K562 (cell line): ENCODE results near the gene ATP6V1G1. TPM values are rescaled to one million over a fixed set of nuclear protein-coding genes. Genes with fewer than 3 reads are reported as not detected.

ENCODE experiments used
- ATAC-seq: fragments of 200-7000 bp; cut with Tn5 transposase; 3 replicates; pipeline ENCODE4 v1.9.1; 2020; ENCODE audit warnings: moderate library complexity
- BruUV-seq: library from RNA; stranded (reverse); fragments of 400-500 nt; replicated peaks from 2 replicates; lab custom pipeline; 2021; lab: Mats Ljungman, UMichigan
- CTCF ChIA-PET: fragments of 300-600 bp; formaldehyde crosslinking; extraction: SDS; loops from one replicate; lab custom pipeline; 2021; ENCODE audit warnings: low intra/inter-chr PET ratio; lab: Yijun Ruan, JAX
- POLR2A ChIA-PET: fragments of 300-600, 350-650 bp; sonication (Branson Sonifier 250); formaldehyde crosslinking; extraction: SDS; loops from one replicate; lab custom pipeline; 2021; ENCODE audit warnings: antibody characterized with exemption, inconsistent platforms; lab: Yijun Ruan, JAX
- DNase-seq, 4 experiments: peaks; one replicate each; pipeline versions ENCODE4 v3.0.0 to v3.0.0-alpha.2; 2011 to 2018; ENCODE audit warnings: low spot score in 3 of 4, mixed read lengths in 3 of 4; ENCODE audit errors: extremely low read depth in 1 of 4
- FAIRE-seq: peaks from 2 replicates; lab custom pipeline; 2011; peaks lifted over from hg19 to GRCh38; lab: Jason Lieb, UNC
- H2AFZ ChIP-seq: 2 replicates; pipeline ENCODE4 v1.6.0; 2011; ENCODE audit warnings: low read depth, low read length, control low read depth, inconsistent platforms
- H3K27ac ChIP-seq: fragments of 200-600 bp; 3 replicates; pipeline ENCODE4 v1.8.0; 2011; ENCODE audit warnings: low read depth, mild to moderate bottlenecking, control low read depth, inconsistent platforms, low read length, moderate library complexity, mixed read lengths; ENCODE audit errors: extremely low read depth
- H3K27me3 ChIP-seq, 2 experiments: fragments of 300-600 bp in 1 of 2; 2 replicates in 1 of 2; 3 replicates in 1 of 2; pipeline versions ENCODE4 v1.6.0 to v1.8.0; 2011; ENCODE audit warnings: inconsistent platforms in 2 of 2, low read length in 2 of 2, mild to moderate bottlenecking in 1 of 2, mixed read lengths in 1 of 2, moderate library complexity in 1 of 2; ENCODE audit not compliant: control insufficient read depth in 2 of 2, insufficient read depth in 2 of 2
- H3K36me3 ChIP-seq: fragments of 300-600 bp; 3 replicates; pipeline ENCODE4 v1.8.0; 2011; ENCODE audit warnings: mild to moderate bottlenecking, low read length, inconsistent platforms; ENCODE audit not compliant: control insufficient read depth, insufficient read depth
- H3K4me1 ChIP-seq, 2 experiments: fragments of 200-600 bp in 1 of 2; replicated peaks in 1 of 2; 2 replicates in 1 of 2; 3 replicates in 1 of 2; pipeline versions ENCODE4 v1.5.1 to v1.8.0; 2011; ENCODE audit warnings: inconsistent platforms in 2 of 2, low read length in 2 of 2, mild to moderate bottlenecking in 1 of 2, mixed read lengths in 1 of 2, moderate library complexity in 1 of 2; ENCODE audit not compliant: control insufficient read depth in 2 of 2, insufficient read depth in 2 of 2
- H3K4me2 ChIP-seq: 2 replicates; pipeline ENCODE4 v1.6.1; 2011; ENCODE audit warnings: low read length, control low read depth, inconsistent platforms, mixed read lengths; ENCODE audit not compliant: insufficient read depth
- H3K4me3 ChIP-seq: fragments of 200-600 bp; sonication (generic), shearing (Covaris generic); 2 replicates; pipeline ENCODE4 v1.5.1; 2016; ENCODE audit warnings: control low read depth, inconsistent platforms
- H3K79me2 ChIP-seq: fragments of 200-600 bp; 3 replicates; pipeline ENCODE4 v1.8.0; 2011; ENCODE audit warnings: low read length, inconsistent platforms; ENCODE audit not compliant: control insufficient read depth, insufficient read depth
- H3K9ac ChIP-seq, 2 experiments: 2 replicates each; pipeline versions ENCODE4 v1.6.0 to v1.6.1; 2011; ENCODE audit warnings: low read depth in 2 of 2, low read length in 2 of 2, control low read depth in 1 of 2, inconsistent platforms in 1 of 2, mild to moderate bottlenecking in 1 of 2, mixed read lengths in 1 of 2; ENCODE audit not compliant: insufficient read depth in 1 of 2
- H3K9me1 ChIP-seq: one replicate; pipeline ENCODE4 v1.6.0; 2011; ENCODE audit warnings: inconsistent platforms, mild to moderate bottlenecking, low read length, moderate library complexity; ENCODE audit not compliant: control insufficient read depth, insufficient read depth
- H3K9me3 ChIP-seq: replicated peaks from 2 replicates; pipeline ENCODE4 v1.5.1; 2011; ENCODE audit warnings: low read depth, low read length, inconsistent platforms; ENCODE audit not compliant: control insufficient read depth, insufficient read depth
- H4K20me1 ChIP-seq: replicated peaks from 2 replicates; pipeline ENCODE4 v1.6.1; 2011; ENCODE audit warnings: low read length, inconsistent platforms, mixed read lengths; ENCODE audit not compliant: control insufficient read depth, insufficient read depth
- ARHGAP35 ChIP-seq: fragments of 450-650 bp; IDR thresholded peaks from 2 replicates; pipeline ENCODE4 v1.6.1; 2018; ENCODE audit not compliant: partially characterized antibody
- CEBPG ChIP-seq, 3 experiments: fragments of 200-800 bp in 1 of 3; sonication (Bioruptor generic) in 1 of 3; sonication (generic) in 1 of 3; formaldehyde crosslinking in 1 of 3; IDR thresholded peaks in 2 of 3; conservative IDR thresholded peaks in 1 of 3; 2 replicates each; pipeline versions ENCODE4 v1.6.1 to v1.8.0; 2016 to 2022; ENCODE audit warnings: missing compliant biosample characterization in 2 of 3, missing genetic modification characterization in 2 of 3, mild to moderate bottlenecking in 1 of 3, missing genetic modification reagents in 1 of 3
- ESRRB ChIP-seq: fragments of 250-450 bp; sonication (Bioruptor Pico); IDR thresholded peaks from 2 replicates; pipeline ENCODE4 v1.5.0; 2020; ENCODE audit warnings: mild to moderate bottlenecking, moderate library complexity, borderline replicate concordance
- FUS ChIP-seq: fragments of 200-400 bp; formaldehyde crosslinking; optimal IDR thresholded peaks from 2 replicates; pipeline ENCODE3; 2017; ENCODE audit warnings: low read depth, low read length
- KDM4B ChIP-seq, 2 experiments: fragments of 450-650 bp in 1 of 2; sonication (generic) in 1 of 2; IDR thresholded peaks; 2 replicates each; pipeline ENCODE4 v1.6.1; 2016 to 2017; ENCODE audit warnings: borderline replicate concordance in 2 of 2, antibody characterized with exemption in 1 of 2, low read depth in 1 of 2, mild to moderate bottlenecking in 1 of 2
- PRPF4 ChIP-seq: fragments of 200-400 bp; formaldehyde crosslinking; IDR thresholded peaks from one replicate; pipeline ENCODE4 v1.6.1; 2017; ENCODE audit warnings: low read length, low read depth, mild to moderate bottlenecking; ENCODE audit not compliant: insufficient read depth, poor library complexity, severe bottlenecking
- RNF2 ChIP-seq: sonication (generic); IDR thresholded peaks from 2 replicates; pipeline ENCODE4 v1.6.1; 2016
- SP1 ChIP-seq: sonication (generic); formaldehyde crosslinking; IDR thresholded peaks from 2 replicates; pipeline ENCODE4 v1.8.1; 2022; ENCODE audit warnings: mild to moderate bottlenecking, missing genetic modification reagents
- TCFL5 ChIP-seq: fragments of 250-450 bp; sonication (Bioruptor Pico); conservative IDR thresholded peaks from 2 replicates; pipeline ENCODE4 v1.6.1; 2021; ENCODE audit warnings: mild to moderate bottlenecking, moderate library complexity, matching md5 sums
- THAP12 ChIP-seq: fragments of 250-450 bp; sonication (Bioruptor Pico); IDR thresholded peaks from 2 replicates; pipeline ENCODE4 v1.9.0; 2021; ENCODE audit warnings: mild to moderate bottlenecking, inconsistent platforms
- ZNF507 ChIP-seq: conservative IDR thresholded peaks from 2 replicates; pipeline ENCODE4 v1.6.1; 2017; ENCODE audit warnings: missing genetic modification characterization, missing compliant biosample characterization
- WGBS: fragments of 100-300 bp; shearing (Covaris generic); methylation state at CpG from one replicate; pipeline ENCODE4 v1.1.6; 2016; ENCODE audit warnings: low coverage, mixed read lengths; ENCODE audit not compliant: insufficient coverage; ENCODE audit errors: missing lambda C conversion rate; 5-methylcytosine and 5-hydroxymethylcytosine counted together
- in situ Hi-C: fragments of 300-500 bp; cut with MboI; formaldehyde crosslinking; loops from 4 replicates; pipeline ENCODE4 v1.15.0; 2018; ENCODE audit warnings: inconsistent platforms, mixed read lengths
- intact Hi-C: fragments of 100-400 bp; cut with micrococcal nuclease; formaldehyde crosslinking; loops from 2 replicates; pipeline ENCODE4 v1.14.2; 2022
- polyA plus RNA-seq, 8 experiments: library from polyadenylated mRNA; depleted of rRNA in 4 of 8; stranded (reverse) in 5 of 8; unstranded in 3 of 8; fragments of >200 nt; fragmentation: Nextera tagmentation in 2 of 8; fragmentation: Illumina TruSeq in 1 of 8; extraction: Ambion mirVana in 2 of 8; extraction: Trizol in 1 of 8; gene quantifications; 2 replicates each; pipeline versions ENCODE4 v1.2.1 to v1.2.3, GENCODE V29; 2011 to 2014; ENCODE audit warnings: inconsistent platforms in 1 of 8, missing spikeins in 1 of 8
- total RNA-seq, 7 experiments: library from RNA; depleted of rRNA in 6 of 7; stranded (reverse); fragments of >200 nt in 6 of 7; fragmentation: Illumina TruSeq in 2 of 7; extraction: Trizol in 2 of 7; gene quantifications; 2 replicates each; pipeline versions ENCODE4 v1.2.1 to v1.2.3, GENCODE V29; 2011 to 2021; ENCODE audit warnings: low replicate concordance in 1 of 7
- TF ChIP-seq, protein P1 (sequence below): fragments of 250-450 bp; sonication (Bioruptor Pico); IDR thresholded peaks from 2 replicates; pipeline ENCODE4 v1.4.0; 2020

Gene ATP6V1G1
- total and polyA plus RNA-seq, 9 of the 15 experiments (the other 6 are each of a cell fraction or from before 2014, with no cell fraction given) = 88.4 to 492 (median 193) TPM

DNA sequence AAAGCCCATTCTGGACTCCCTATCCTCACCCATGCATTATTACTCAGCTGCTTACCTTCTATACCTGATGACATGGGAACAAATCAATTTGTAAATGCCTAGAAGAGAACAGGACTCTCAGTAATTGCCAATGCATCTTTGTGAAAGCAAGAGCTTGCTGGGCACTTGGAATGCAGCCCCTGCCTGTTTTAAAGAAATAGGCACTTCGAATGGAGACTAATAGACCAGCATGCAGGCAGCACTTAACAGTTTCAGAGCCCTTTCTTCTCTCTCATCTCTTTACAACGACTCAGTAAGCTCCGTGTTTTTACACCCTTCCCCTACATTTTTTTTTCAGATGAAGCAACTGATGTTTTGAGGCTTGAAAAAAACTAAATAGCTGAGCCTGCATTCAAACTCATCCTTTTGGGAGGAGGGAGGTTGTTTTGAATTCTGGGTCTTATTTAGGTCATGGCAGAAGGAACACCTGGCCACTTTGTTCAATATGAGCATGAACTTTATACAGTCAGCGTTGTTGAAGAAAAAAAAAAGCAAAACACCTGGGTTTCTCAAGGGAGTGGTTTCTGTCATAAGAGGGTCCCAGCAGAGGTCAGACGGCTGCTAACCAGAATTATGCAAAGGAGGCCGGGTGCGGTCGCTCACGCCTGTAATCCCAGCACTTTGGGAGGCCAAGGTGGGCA lies 47.7 kb upstream of the ATP6V1G1 start:
- no peaks in the 10 kb centered on the region for H3K9me3 ChIP-seq
- CTCF ChIA-PET = no interaction called here
- no peaks in the 10 kb centered on the region for H3K9me1 ChIP-seq
- WGBS = 4% methylated on average over 9 of the region's 9 CpGs
- H2AFZ ChIP-seq = no peak overlapping the region
- peaks cover 11 to 22% of the 10 kb centered on the region in 2 experiments; a peak in 3 of 5 replicates for H3K27me3 ChIP-seq
- H3K4me1 ChIP-seq = no peaks in the 10 kb centered on the region
- no TSS peak for BruUV-seq
- POLR2A ChIA-PET = interaction anchor here (0.6 to 1.5 kb wide), 2 partner anchors 48 to 130 kb away, joined by 3 to 5 read pairs; partner anchors contain the start of gene ATP6V1G1
- DNase-seq = no peak
- H4K20me1 ChIP-seq = no peaks in the 10 kb centered on the region
- TF ChIP-seq TCFL5 (CRISPR knock-in tag) (no peak), FUS (no peak), CEBPG (CRISPR knock-in tag; IDR thresholded peaks at IDR 0.05) (no peak), CEBPG (tag; conservative IDR thresholded peaks at IDR 0.05 in 1 of 2, IDR thresholded peaks at IDR 0.05 in 1 of 2) (no peak), THAP12 (no peak), PRPF4 (no peak), KDM4B (IDR thresholded peaks at IDR 0.05; ENCODE audit: borderline replicate concordance in 2 of 2, low read depth in 1 of 2) (no peak), RNF2 (no peak), ARHGAP35 (no peak), SP1 (no peak), ESRRB (CRISPR knock-in tag) (no peak), ZNF507 (tag) (no peak)
- TF ChIP-seq, protein P1, sequence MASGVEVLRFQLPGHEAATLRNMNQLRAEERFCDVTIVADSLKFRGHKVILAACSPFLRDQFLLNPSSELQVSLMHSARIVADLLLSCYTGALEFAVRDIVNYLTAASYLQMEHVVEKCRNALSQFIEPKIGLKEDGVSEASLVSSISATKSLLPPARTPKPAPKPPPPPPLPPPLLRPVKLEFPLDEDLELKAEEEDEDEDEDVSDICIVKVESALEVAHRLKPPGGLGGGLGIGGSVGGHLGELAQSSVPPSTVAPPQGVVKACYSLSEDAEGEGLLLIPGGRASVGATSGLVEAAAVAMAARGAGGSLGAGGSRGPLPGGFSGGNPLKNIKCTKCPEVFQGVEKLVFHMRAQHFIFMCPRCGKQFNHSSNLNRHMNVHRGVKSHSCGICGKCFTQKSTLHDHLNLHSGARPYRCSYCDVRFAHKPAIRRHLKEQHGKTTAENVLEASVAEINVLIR = no peak
- TF ChIP-seq, all 486 proteins: peak for 0
- H3K9ac ChIP-seq = no peak overlapping the region
- no peaks in the 10 kb centered on the region for H3K36me3 ChIP-seq
- no peak overlapping the region for H3K27ac ChIP-seq
- no peaks in the 10 kb centered on the region for H3K79me2 ChIP-seq
- intact Hi-C loops = loop anchor here (2.0 kb wide), 1 partner anchor 73 kb away; no protein-coding TSS in a partner anchor
- no peak overlapping the region for H3K4me3 ChIP-seq
- no peak overlapping the region for H3K4me2 ChIP-seq
- FAIRE-seq (no peak), ATAC-seq (no peak)
- in situ Hi-C loops = no loop called here
